ENCODE results near the gene MB.

GRCh38 chr22:35634943-35635540 is 17.9 kb upstream of the MB start:
- TF ChIP-seq CTCF (IDR thresholded peaks at IDR 0.05) (no peak), EZH2 (IDR thresholded peaks at IDR 0.05) (no peak), EZH2phosphoT487 (IDR thresholded peaks at IDR 0.05) (no peak)
